OCI-LY7 (cell line): ENCODE results near the gene PTX4. TPM values are rescaled to one million over a fixed set of nuclear protein-coding genes. Genes with fewer than 3 reads are reported as not detected.

Experiments used
- BruUV-seq: library from RNA; stranded (reverse); fragments of 400-500 nt; replicated peaks from 2 replicates; lab custom pipeline; 2021; lab: Mats Ljungman, UMichigan
- CTCF ChIA-PET: fragments of 300-600 bp; sonication (Branson Sonifier 250); formaldehyde crosslinking; loops from one replicate; lab custom pipeline; 2022; ENCODE audit warnings: antibody characterized with exemption; ENCODE audit not compliant: unreplicated experiment; lab: Charles Lee
- POLR2A ChIA-PET: fragments of 300-600 bp; sonication (Branson Sonifier 250); formaldehyde crosslinking; loops from one replicate; lab custom pipeline; 2022; ENCODE audit warnings: antibody characterized with exemption; lab: Charles Lee
- DNase-seq: peaks from one replicate; pipeline ENCODE4 v3.0.0-alpha.2; 2015; ENCODE audit warnings: low spot score
- H2AFZ ChIP-seq: fragments of 200-600 bp; sonication (generic), shearing (Covaris generic); 2 replicates; pipeline ENCODE4 v1.6.1; 2014; ENCODE audit warnings: mild to moderate bottlenecking, antibody characterized with exemption, low read length, moderate library complexity
- H3K27ac ChIP-seq: fragments of 200-600 bp; sonication (generic); 2 replicates; pipeline ENCODE4 v1.5.1; 2014; ENCODE audit warnings: mixed run types, low read depth, mild to moderate bottlenecking, moderate library complexity, low read length, inconsistent platforms; ENCODE audit not compliant: poor library complexity, severe bottlenecking
- H3K36me3 ChIP-seq: fragments of 200-600 bp; sonication (generic); 2 replicates; pipeline ENCODE4 v1.6.1; 2014; ENCODE audit warnings: mild to moderate bottlenecking, antibody characterized with exemption, low read length, moderate library complexity, mixed read lengths; ENCODE audit not compliant: insufficient read depth
- H3K4me1 ChIP-seq: fragments of 200-600 bp; sonication (generic); 2 replicates; pipeline ENCODE4 v1.5.1; 2014; ENCODE audit warnings: mild to moderate bottlenecking, low read length; ENCODE audit not compliant: insufficient read depth, poor library complexity, severe bottlenecking
- H3K4me2 ChIP-seq: fragments of 200-600 bp; sonication (generic); 2 replicates; pipeline ENCODE4 v1.6.1; 2014; ENCODE audit warnings: mild to moderate bottlenecking, low read length
- H3K4me3 ChIP-seq: fragments of 200-600 bp; sonication (generic); 2 replicates; pipeline ENCODE4 v1.5.1; 2014; ENCODE audit warnings: mild to moderate bottlenecking, low read depth, low read length; ENCODE audit not compliant: poor library complexity, severe bottlenecking
- H3K79me2 ChIP-seq: fragments of 200-600 bp; sonication (generic); 2 replicates; pipeline ENCODE4 v1.6.1; 2016; ENCODE audit warnings: low read depth, mild to moderate bottlenecking, low read length, moderate library complexity, mixed read lengths; ENCODE audit not compliant: insufficient read depth
- H3K9me2 ChIP-seq: fragments of 200-600 bp; sonication (generic); 2 replicates; pipeline ENCODE4 v1.6.1; 2016; ENCODE audit warnings: mild to moderate bottlenecking, low read length, mixed read lengths; ENCODE audit not compliant: insufficient read depth
- H3K9me3 ChIP-seq: fragments of 200-600 bp; sonication (generic); 2 replicates; pipeline ENCODE4 v1.6.1; 2014; ENCODE audit warnings: mild to moderate bottlenecking, mixed run types, low read length, mixed read lengths
- H4K20me1 ChIP-seq: fragments of 200-600 bp; sonication (generic); 2 replicates; pipeline ENCODE4 v1.6.1; 2014; ENCODE audit warnings: mild to moderate bottlenecking, antibody characterized with exemption, low read length, moderate library complexity, mixed read lengths; ENCODE audit not compliant: insufficient read depth
- CTCF ChIP-seq: fragments of 200-600 bp; sonication (generic); conservative IDR thresholded peaks from 2 replicates; pipeline ENCODE4 v1.5.1; 2014; ENCODE audit warnings: mild to moderate bottlenecking, antibody characterized with exemption, low read length, moderate library complexity, mixed read lengths
- EZH2phosphoT487 ChIP-seq: fragments of 200-600 bp; sonication (generic); IDR thresholded peaks from 2 replicates; pipeline ENCODE4 v1.6.1; 2018; ENCODE audit warnings: low read depth, borderline replicate concordance, mild to moderate bottlenecking, mixed run types, antibody characterized with exemption, low read length, moderate library complexity, mixed read lengths
- intact Hi-C: fragments of 100-400 bp; cut with micrococcal nuclease; formaldehyde crosslinking; loops from one replicate; pipeline ENCODE4 v1.10.0; 2022; ENCODE audit not compliant: unreplicated experiment
- total RNA-seq, 2 experiments: library from RNA; depleted of rRNA in 1 of 2; stranded (reverse); fragments of >200 nt in 1 of 2; shearing (Covaris generic) in 1 of 2; gene quantifications; 2 replicates each; pipeline ENCODE4 v1.2.3, GENCODE V29; 2014 to 2022

Gene PTX4
- total RNA-seq, 2 experiments from 2014 or later = not detected

- H3K79me2 ChIP-seq = no peaks in the 10 kb centered on the region
- ChIA-PET CTCF (no interaction called here), POLR2A (no interaction called here)
- intact Hi-C loops = no loop called here
- H3K4me2 ChIP-seq = no peak overlapping the region
- H2AFZ ChIP-seq = no peak overlapping the region
- no TSS peak for BruUV-seq
- TF ChIP-seq CTCF (no peak), EZH2phosphoT487 (no peak)
- H3K4me1 ChIP-seq = no peaks in the 10 kb centered on the region
- H4K20me1 ChIP-seq = no peaks in the 10 kb centered on the region
- no peaks in the 10 kb centered on the region for H3K9me3 ChIP-seq
- no peak overlapping the region for H3K27ac ChIP-seq
- DNase-seq = no peak
- no peak overlapping the region for H3K4me3 ChIP-seq
- H3K9me2 ChIP-seq = no peaks in the 10 kb centered on the region
- peaks cover 20% of the 10 kb centered on the region for H3K36me3 ChIP-seq
Observed at GRCh38 chr16:1510941-1511351, 22.2 kb upstream of the PTX4 start.

DNA sequence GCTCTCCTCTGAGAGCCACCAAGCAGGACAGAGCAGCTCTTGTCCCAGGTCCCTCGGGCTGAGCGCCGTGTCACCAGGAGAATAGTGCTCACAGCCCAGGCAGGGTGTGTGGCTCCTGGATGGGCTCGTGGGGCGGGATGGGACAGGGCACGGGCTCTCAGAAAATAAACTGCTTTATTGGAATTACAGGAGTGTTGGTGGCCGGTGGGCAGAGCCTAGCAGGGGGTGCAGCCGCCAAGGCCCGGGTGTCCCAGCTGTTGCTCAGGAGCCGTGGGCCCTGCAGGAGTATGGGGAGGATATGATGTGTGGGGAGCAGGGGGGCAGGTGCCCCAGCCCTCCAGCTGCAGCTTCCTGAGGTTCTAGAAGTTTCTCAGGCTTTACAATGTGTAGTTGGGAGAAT lies 21.5 kb upstream of the PTX4 start:
- intact Hi-C loops = no loop called here
- Histone ChIP-seq H3K27ac (no peak overlapping the region), H3K4me3 (no peak overlapping the region), H3K79me2 (no peaks in the 10 kb centered on the region), H3K36me3 (peaks cover 20% of the 10 kb centered on the region), H3K4me1 (no peaks in the 10 kb centered on the region), H3K9me2 (no peaks in the 10 kb centered on the region), H4K20me1 (no peaks in the 10 kb centered on the region), H3K4me2 (no peak overlapping the region), H2AFZ (no peak overlapping the region), H3K9me3 (no peaks in the 10 kb centered on the region)
- TF ChIP-seq EZH2phosphoT487 (no peak), CTCF (no peak)
- DNase-seq = no peak
- CTCF ChIA-PET = no interaction called here
- POLR2A ChIA-PET = no interaction called here
- BruUV-seq = no TSS peak

GRCh38 chr16:1509307-1510221 lies 20.8 kb upstream of the PTX4 start:
- POLR2A ChIA-PET = no interaction called here
- H3K27ac ChIP-seq = no peak overlapping the region
- intact Hi-C loops = no loop called here
- BruUV-seq = no TSS peak
- no peak for TF ChIP-seq CTCF
- TF ChIP-seq EZH2phosphoT487 = no peak
- CTCF ChIA-PET = no interaction called here
- H3K9me3 ChIP-seq = no peaks in the 10 kb centered on the region
- H3K4me1 ChIP-seq = no peaks in the 10 kb centered on the region
- no peak overlapping the region for H3K4me3 ChIP-seq
- H3K79me2 ChIP-seq = no peaks in the 10 kb centered on the region
- no peak overlapping the region for H2AFZ ChIP-seq
- H3K4me2 ChIP-seq = no peak overlapping the region
- peaks cover 20% of the 10 kb centered on the region for H3K36me3 ChIP-seq
- H4K20me1 ChIP-seq = no peaks in the 10 kb centered on the region
- no peaks in the 10 kb centered on the region for H3K9me2 ChIP-seq
- DNase-seq = no peak
